Measurements from ENCODE around the gene CTTN.

Gene CTTN

GRCh38 chr11:70353900-70354568, 44.3 kb upstream of the CTTN start:
- Mint-ChIP-seq H3K27ac (no peak overlapping the region), H3K4me1 (peaks cover 9% of the 10 kb centered on the region), H3K4me3 (no peak overlapping the region), H3K9me3 (no peaks in the 10 kb centered on the region), H3K36me3 (ENCODE audit: low read depth) (peaks cover 63% of the 10 kb centered on the region), H3K27me3 (ENCODE audit: low read depth) (no peaks in the 10 kb centered on the region)
- TF ChIP-seq, protein P1, sequence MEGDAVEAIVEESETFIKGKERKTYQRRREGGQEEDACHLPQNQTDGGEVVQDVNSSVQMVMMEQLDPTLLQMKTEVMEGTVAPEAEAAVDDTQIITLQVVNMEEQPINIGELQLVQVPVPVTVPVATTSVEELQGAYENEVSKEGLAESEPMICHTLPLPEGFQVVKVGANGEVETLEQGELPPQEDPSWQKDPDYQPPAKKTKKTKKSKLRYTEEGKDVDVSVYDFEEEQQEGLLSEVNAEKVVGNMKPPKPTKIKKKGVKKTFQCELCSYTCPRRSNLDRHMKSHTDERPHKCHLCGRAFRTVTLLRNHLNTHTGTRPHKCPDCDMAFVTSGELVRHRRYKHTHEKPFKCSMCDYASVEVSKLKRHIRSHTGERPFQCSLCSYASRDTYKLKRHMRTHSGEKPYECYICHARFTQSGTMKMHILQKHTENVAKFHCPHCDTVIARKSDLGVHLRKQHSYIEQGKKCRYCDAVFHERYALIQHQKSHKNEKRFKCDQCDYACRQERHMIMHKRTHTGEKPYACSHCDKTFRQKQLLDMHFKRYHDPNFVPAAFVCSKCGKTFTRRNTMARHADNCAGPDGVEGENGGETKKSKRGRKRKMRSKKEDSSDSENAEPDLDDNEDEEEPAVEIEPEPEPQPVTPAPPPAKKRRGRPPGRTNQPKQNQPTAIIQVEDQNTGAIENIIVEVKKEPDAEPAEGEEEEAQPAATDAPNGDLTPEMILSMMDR (IDR thresholded peaks at IDR 0.05; ENCODE audit: unreplicated experiment in 3 of 3): no peak

DNA sequence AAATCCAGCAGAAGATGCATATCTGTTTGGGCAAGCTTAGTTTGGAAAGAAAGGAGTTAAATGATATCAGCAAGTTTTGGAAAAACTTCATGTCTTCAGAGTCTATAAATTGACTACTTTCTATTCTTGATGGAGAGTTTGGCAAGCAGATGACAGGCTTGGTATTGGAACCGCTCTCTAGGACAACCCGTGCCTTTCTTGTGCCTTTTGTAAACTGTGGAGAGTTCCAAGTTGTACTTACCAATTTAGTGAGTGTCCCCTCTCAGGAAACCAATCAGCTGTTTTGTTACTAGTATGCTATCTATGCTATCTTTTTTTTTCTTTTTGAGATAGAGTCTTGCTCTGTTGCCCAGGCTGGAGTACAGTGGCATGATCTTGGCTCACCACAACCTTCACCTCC, 43.7 kb upstream of the CTTN start:
- TF ChIP-seq, protein P1 (IDR thresholded peaks at IDR 0.05; ENCODE audit: unreplicated experiment in 3 of 3): no peak
- Mint-ChIP-seq H3K36me3 (ENCODE audit: low read depth) (peaks cover 63% of the 10 kb centered on the region), H3K4me1 (peaks cover 9% of the 10 kb centered on the region), H3K9me3 (no peaks in the 10 kb centered on the region), H3K27me3 (ENCODE audit: low read depth) (no peaks in the 10 kb centered on the region), H3K27ac (no peak overlapping the region), H3K4me3 (no peak overlapping the region)

DNA sequence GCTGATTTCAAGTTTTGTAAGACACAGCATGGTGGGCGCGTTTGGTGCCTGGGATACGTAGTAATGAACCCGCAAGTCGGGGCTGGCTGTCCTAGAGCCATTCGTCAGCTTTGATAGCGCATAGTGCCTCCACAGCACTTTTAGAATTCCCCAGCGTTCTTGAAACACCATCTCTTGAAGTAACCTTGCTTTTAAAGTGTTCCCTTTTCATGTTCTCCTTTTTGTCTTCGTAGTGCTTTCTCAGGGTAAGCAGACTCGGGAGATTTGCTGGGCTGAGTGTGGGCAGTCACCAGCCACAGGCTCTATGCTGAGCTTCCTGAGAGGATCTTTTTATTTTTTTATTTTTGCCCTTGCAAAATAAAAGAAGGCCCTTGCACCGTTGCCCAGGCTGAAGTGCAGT, 39.6 kb upstream of the CTTN start:
- no peaks in the 10 kb centered on the region for H3K4me1 Mint-ChIP-seq
- H3K4me3 Mint-ChIP-seq: no peak overlapping the region
- H3K27me3 Mint-ChIP-seq (ENCODE audit: low read depth): no peaks in the 10 kb centered on the region
- no peak overlapping the region for H3K27ac Mint-ChIP-seq
- TF ChIP-seq, protein P1 (IDR thresholded peaks at IDR 0.05; ENCODE audit: unreplicated experiment in 3 of 3): no peak
- H3K9me3 Mint-ChIP-seq: no peaks in the 10 kb centered on the region
- peaks cover 77% of the 10 kb centered on the region for H3K36me3 Mint-ChIP-seq (ENCODE audit: low read depth)

DNA sequence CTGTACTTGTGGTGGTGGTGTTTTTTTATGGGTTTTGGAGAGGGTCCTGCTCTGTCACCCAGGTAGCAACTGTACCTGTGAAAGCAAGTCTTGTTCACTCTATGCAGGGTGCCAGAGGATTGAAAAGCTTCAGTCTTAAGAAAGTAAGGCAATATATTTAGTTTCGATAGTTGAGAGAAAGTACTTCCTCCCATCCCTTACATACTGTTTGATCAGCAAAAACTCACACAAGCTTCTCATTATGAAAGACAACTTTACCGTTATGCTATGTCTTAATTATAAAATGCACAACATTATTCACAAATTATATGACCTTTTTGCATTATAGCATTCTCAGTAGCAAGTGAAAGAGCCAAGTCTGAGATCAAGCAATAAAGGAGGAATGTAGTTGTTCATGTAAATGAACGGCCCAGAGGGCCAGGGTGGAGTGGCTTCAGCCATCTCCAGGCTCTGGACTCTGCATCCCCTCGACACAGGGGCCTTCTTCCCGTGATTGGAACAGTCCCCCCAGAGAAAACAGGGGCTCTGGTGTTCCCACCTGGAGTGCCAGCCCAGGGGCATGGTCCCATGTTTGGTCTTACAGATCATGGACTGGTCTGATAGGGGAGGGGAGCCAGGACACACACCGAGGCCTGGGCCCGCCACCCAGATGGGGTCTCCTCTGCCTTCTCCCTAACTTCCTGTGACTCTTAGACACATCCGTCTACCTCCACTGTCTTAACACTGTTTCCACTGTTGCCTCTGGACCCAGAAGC, 38.7 kb upstream of the CTTN start:
- no peak overlapping the region for H3K27ac Mint-ChIP-seq
- TF ChIP-seq, protein P1 (IDR thresholded peaks at IDR 0.05; ENCODE audit: unreplicated experiment in 3 of 3): no peak
- no peaks in the 10 kb centered on the region for H3K27me3 Mint-ChIP-seq (ENCODE audit: low read depth)
- no peaks in the 10 kb centered on the region for H3K9me3 Mint-ChIP-seq
- H3K36me3 Mint-ChIP-seq (ENCODE audit: low read depth): peaks cover 71% of the 10 kb centered on the region
- H3K4me1 Mint-ChIP-seq: peaks cover 5% of the 10 kb centered on the region
- H3K4me3 Mint-ChIP-seq: no peak overlapping the region

GRCh38 chr11:70360211-70360610, 38.1 kb upstream of the CTTN start:
- H3K4me3 Mint-ChIP-seq: no peak overlapping the region
- TF ChIP-seq, protein P1 (IDR thresholded peaks at IDR 0.05; ENCODE audit: unreplicated experiment in 3 of 3): no peak
- H3K36me3 Mint-ChIP-seq (ENCODE audit: low read depth): peaks cover 73% of the 10 kb centered on the region
- H3K27ac Mint-ChIP-seq: no peak overlapping the region
- no peaks in the 10 kb centered on the region for H3K9me3 Mint-ChIP-seq
- H3K4me1 Mint-ChIP-seq: peaks cover 5% of the 10 kb centered on the region
- H3K27me3 Mint-ChIP-seq (ENCODE audit: low read depth): no peaks in the 10 kb centered on the region

Data from nephron (organoid).